HL-60 (cell line): ENCODE data around the gene CDPF1.

Source experiments
- DNase-seq, 2 experiments: peaks; one replicate each; pipeline ENCODE4 v3.0.0-alpha.2; 2010 to 2020; ENCODE audit warnings: low read depth in 1 of 2, low spot score in 1 of 2
- H3K27ac ChIP-seq: fragments of 250-450 bp; sonication (Bioruptor Pico); replicated peaks from 2 replicates; pipeline ENCODE4 v1.5.1; 2020; ENCODE audit warnings: mild to moderate bottlenecking, moderate library complexity
- H3K27me3 ChIP-seq: fragments of 250-450 bp; sonication (Bioruptor Pico); 2 replicates; pipeline ENCODE4 v1.5.1; 2021; ENCODE audit warnings: mild to moderate bottlenecking, moderate library complexity; ENCODE audit not compliant: insufficient read depth, poor library complexity, severe bottlenecking
- H3K4me3 ChIP-seq: replicated peaks from 2 replicates; pipeline ENCODE4 v1.5.1; 2011; ENCODE audit warnings: mild to moderate bottlenecking, control low read depth, low read length; ENCODE audit not compliant: insufficient read depth
- CTCF ChIP-seq: IDR thresholded peaks from one replicate; pipeline ENCODE4 v1.5.1; 2011; ENCODE audit warnings: low read length, control low read depth, inconsistent platforms; ENCODE audit not compliant: insufficient read depth
- GABPA ChIP-seq: IDR thresholded peaks from 2 replicates; pipeline ENCODE4 v1.6.1; 2012; ENCODE audit warnings: low read depth
- POLR2AphosphoS5 ChIP-seq: IDR thresholded peaks from 2 replicates; pipeline ENCODE4 v1.6.1; 2012; ENCODE audit warnings: low read depth
- REST ChIP-seq: IDR thresholded peaks from 2 replicates; pipeline ENCODE4 v1.6.1; 2012; ENCODE audit warnings: low read depth; ENCODE audit not compliant: insufficient replicate concordance
- SPI1 ChIP-seq: IDR thresholded peaks from 2 replicates; pipeline ENCODE4 v1.6.1; 2012; ENCODE audit warnings: low read depth, mild to moderate bottlenecking, borderline replicate concordance

Gene CDPF1

DNA sequence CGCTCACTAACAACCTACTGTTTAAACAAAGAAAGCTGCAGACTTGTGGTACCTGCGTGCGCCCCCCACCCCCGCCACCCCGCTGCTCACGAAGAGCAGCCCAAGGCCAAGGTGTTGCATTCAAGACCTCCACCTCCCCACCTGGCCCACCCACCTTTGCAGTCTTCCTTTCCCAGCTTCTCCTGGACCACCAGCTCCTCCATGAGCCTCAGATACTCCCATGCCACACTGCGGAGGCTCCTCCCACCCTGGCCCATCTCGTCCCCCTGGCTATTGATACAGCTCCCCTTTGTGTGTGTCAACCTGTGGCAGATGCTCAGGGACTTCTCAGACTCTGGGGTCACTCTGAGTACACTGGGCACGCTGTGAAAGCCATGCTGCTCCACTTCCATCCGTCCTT lies 3.9 kb downstream of the CDPF1 start:
- H3K27ac ChIP-seq: no peak overlapping the region
- no peak for DNase-seq
- TF ChIP-seq GABPA: no peak
- no peak for TF ChIP-seq REST
- no peak for TF ChIP-seq CTCF
- TF ChIP-seq POLR2AphosphoS5: no peak
- no peak for TF ChIP-seq SPI1
- no peak overlapping the region for H3K4me3 ChIP-seq
- no peaks in the 10 kb centered on the region for H3K27me3 ChIP-seq

GRCh38 chr22:46245511-46245910 lies 4.6 kb downstream of the CDPF1 start:
- no peak overlapping the region for H3K4me3 ChIP-seq
- DNase-seq: no peak
- no peaks in the 10 kb centered on the region for H3K27me3 ChIP-seq
- no peak overlapping the region for H3K27ac ChIP-seq
- TF ChIP-seq GABPA (no peak), SPI1 (no peak), CTCF (no peak), POLR2AphosphoS5 (no peak), REST (no peak)

- Histone ChIP-seq H3K4me3 (no peak overlapping the region), H3K27me3 (no peaks in the 10 kb centered on the region), H3K27ac (no peak overlapping the region)
- no peak for TF ChIP-seq POLR2AphosphoS5
- TF ChIP-seq REST: no peak
- TF ChIP-seq CTCF: no peak
- TF ChIP-seq GABPA: no peak
- no peak for TF ChIP-seq SPI1
- DNase-seq: no peak
Observed at GRCh38 chr22:46244771-46245170, 5.3 kb downstream of the CDPF1 start.
